Testis (tissue), 3 donors: ENCODE data around the gene ATAD3C. TPM values are rescaled to one million over a fixed set of nuclear protein-coding genes. Genes with fewer than 3 reads are reported as not detected.

ENCODE experiments used
- DNase-seq: peaks from one replicate; pipeline ENCODE4 v3.0.0-alpha.2; 2019
- H3K27ac ChIP-seq, 2 donors: fragments of 200-600 bp; sonication (generic); one replicate each; pipeline ENCODE4 v1.5.1; 2019
- H3K27me3 ChIP-seq: fragments of 200-600 bp; sonication (generic); one replicate; pipeline ENCODE4 v1.5.1; 2019
- H3K36me3 ChIP-seq: fragments of 200-600 bp; sonication (generic); one replicate; pipeline ENCODE4 v1.5.1; 2017; ENCODE audit warnings: low read depth; ENCODE audit errors: missing control alignments
- H3K4me1 ChIP-seq: fragments of 200-600 bp; sonication (generic); one replicate; pipeline ENCODE4 v1.5.1; 2019
- H3K4me3 ChIP-seq, 2 donors: fragments of 200-600 bp; sonication (generic); one replicate each; pipeline ENCODE4 v1.5.1; 2017 to 2019
- H3K9me3 ChIP-seq: fragments of 200-600 bp; sonication (generic); one replicate; pipeline ENCODE4 v1.5.1; 2017
- POLR2A ChIP-seq: fragments of 450-650 bp; IDR thresholded peaks from one replicate; pipeline ENCODE4 v1.6.1; 2017; ENCODE audit warnings: antibody characterized with exemption, mild to moderate bottlenecking, moderate library complexity
- WGBS, 2 donors: methylation state at CpG; one replicate each; pipeline ENCODE4 v1.1.5; 2018; 5-methylcytosine and 5-hydroxymethylcytosine counted together
- intact Hi-C: fragments of 100-400 bp; cut with DNase I; formaldehyde crosslinking; loops from one replicate; pipeline ENCODE4 v1.15.1; 2023; ENCODE audit warnings: low total_unique reads
- polyA plus RNA-seq: library from polyadenylated mRNA; stranded (reverse); fragments of 350-450 nt; fragmentation: Illumina TruSeq; extraction: RNeasy Lipid Tissue Mini Kit (QIAGEN cat#74804); gene quantifications from one replicate; pipeline ENCODE4 v1.2.3, GENCODE V29; 2014; ENCODE audit warnings: low read depth, low replicate concordance; ENCODE audit not compliant: insufficient read depth
- total RNA-seq, 2 donors: library from RNA; depleted of rRNA; stranded (reverse); fragments of >200 nt; gene quantifications; one replicate each; pipeline ENCODE4 v1.2.3, GENCODE V29; 2016
- TF ChIP-seq, protein P1 (sequence below), 3 experiments: fragments of 450-650 bp in 2 of 3; fragments of 200-600 bp in 1 of 3; sonication (generic) in 1 of 3; IDR thresholded peaks; one replicate each; pipeline ENCODE4 v1.5.1; 2016 to 2019; ENCODE audit warnings: antibody characterized with exemption in 3 of 3, mild to moderate bottlenecking in 2 of 3, moderate library complexity in 1 of 3

The ATAD3C gene
- total and polyA plus RNA-seq, 3 donors from 2014 or later, result 1.3 to 3.0 (median 1.5) TPM

DNA sequence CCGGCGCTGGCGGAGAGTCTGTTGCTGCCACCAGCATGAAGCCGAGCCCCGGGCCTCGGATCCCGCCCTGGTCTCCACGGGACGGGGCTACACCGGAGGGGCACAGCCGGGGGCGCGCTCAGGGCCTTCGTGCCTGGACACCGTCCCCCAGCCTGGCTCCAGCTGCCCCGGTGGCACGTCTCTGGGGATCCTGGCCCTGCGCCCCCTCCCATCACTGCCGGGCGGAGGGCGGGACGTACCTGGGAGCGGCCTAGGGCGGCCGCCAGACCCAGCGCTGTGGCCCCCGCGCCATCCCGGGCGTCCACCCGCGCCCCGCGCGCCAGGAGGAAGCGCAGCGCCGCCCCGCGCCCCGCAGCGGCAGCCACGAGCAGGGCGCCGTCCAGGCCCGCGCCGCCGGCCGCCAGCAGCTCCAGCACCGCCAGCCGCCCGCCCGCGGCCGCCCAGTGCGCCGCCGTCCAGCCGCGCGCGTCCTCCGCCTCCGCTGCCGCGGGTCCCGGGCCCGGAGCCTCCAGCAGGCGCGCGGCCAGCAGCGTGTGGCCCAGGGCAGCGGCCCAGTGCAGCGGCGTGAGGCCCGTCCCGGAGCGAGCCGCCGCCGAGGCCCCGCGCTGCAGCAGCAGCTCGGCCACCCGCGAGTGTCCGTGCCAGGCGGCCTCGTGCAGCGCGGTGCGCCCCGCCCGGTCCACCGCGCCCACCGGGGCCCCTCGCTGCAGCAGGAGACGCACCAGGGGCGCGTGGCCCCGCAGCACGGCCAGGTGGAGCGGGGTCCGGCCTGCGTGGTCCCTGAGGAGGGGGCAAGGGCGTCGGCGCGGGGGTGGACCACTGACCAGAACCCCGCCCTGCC lies 29.5 kb upstream of the ATAD3C start:
- H3K4me3 ChIP-seq, result peak overlapping the region; percentile 44 to 59
- peak overlapping the region; percentile 81 to 83 for H3K27ac ChIP-seq
- 0 to 18% methylated on average over 11 to 31 of the region's 112 CpGs for WGBS, 2 donors
- peaks cover 24% of the 10 kb centered on the region for H3K4me1 ChIP-seq
- no peaks in the 10 kb centered on the region for H3K27me3 ChIP-seq
- H3K36me3 ChIP-seq, result no peaks in the 10 kb centered on the region
- intact Hi-C loops, result no loop called here
- no peaks in the 10 kb centered on the region for H3K9me3 ChIP-seq
- TF ChIP-seq, protein P1, sequence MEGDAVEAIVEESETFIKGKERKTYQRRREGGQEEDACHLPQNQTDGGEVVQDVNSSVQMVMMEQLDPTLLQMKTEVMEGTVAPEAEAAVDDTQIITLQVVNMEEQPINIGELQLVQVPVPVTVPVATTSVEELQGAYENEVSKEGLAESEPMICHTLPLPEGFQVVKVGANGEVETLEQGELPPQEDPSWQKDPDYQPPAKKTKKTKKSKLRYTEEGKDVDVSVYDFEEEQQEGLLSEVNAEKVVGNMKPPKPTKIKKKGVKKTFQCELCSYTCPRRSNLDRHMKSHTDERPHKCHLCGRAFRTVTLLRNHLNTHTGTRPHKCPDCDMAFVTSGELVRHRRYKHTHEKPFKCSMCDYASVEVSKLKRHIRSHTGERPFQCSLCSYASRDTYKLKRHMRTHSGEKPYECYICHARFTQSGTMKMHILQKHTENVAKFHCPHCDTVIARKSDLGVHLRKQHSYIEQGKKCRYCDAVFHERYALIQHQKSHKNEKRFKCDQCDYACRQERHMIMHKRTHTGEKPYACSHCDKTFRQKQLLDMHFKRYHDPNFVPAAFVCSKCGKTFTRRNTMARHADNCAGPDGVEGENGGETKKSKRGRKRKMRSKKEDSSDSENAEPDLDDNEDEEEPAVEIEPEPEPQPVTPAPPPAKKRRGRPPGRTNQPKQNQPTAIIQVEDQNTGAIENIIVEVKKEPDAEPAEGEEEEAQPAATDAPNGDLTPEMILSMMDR (IDR thresholded peaks at IDR 0.05), result no peak
- TF ChIP-seq POLR2A, result no peak
- no peak for DNase-seq

DNA sequence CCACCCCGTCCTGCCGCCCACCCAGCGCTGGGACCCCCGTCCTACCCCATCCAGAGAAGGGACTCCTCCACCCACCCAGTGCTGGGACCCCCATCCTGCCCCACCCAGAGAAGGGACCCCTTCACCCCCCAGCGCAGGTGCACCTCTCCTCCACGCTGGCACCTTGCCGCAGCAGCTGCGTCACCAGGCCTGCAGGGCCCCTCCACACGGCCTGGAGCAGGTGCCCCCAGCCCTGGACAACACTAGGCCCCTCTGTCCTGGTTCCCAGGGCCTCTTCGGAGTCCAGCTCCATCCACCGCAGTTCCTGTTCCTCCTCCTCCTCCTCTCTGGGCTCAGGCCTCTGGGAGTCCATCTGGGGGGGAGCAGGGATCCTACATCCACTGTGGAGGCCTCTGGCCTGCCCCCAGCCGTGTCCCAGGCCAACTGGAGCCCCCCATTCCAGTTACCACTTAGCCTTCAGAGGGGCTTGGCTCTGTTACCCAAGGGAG lies 28.8 kb upstream of the ATAD3C start:
- H3K4me1 ChIP-seq, result peaks cover 24% of the 10 kb centered on the region
- H3K27me3 ChIP-seq, result no peaks in the 10 kb centered on the region
- TF ChIP-seq POLR2A, result no peak
- TF ChIP-seq, protein P1 (IDR thresholded peaks at IDR 0.05), result no peak
- H3K27ac ChIP-seq, result peak overlapping the region; percentile 53 to 79
- DNase-seq, result no peak
- peak overlapping the region; percentile 24 to 39 for H3K4me3 ChIP-seq
- no peaks in the 10 kb centered on the region for H3K9me3 ChIP-seq
- no peaks in the 10 kb centered on the region for H3K36me3 ChIP-seq
- intact Hi-C loops, result no loop called here
- WGBS, 2 donors, result 40 to 45% methylated on average over 1 to 12 of the region's 12 CpGs

DNA sequence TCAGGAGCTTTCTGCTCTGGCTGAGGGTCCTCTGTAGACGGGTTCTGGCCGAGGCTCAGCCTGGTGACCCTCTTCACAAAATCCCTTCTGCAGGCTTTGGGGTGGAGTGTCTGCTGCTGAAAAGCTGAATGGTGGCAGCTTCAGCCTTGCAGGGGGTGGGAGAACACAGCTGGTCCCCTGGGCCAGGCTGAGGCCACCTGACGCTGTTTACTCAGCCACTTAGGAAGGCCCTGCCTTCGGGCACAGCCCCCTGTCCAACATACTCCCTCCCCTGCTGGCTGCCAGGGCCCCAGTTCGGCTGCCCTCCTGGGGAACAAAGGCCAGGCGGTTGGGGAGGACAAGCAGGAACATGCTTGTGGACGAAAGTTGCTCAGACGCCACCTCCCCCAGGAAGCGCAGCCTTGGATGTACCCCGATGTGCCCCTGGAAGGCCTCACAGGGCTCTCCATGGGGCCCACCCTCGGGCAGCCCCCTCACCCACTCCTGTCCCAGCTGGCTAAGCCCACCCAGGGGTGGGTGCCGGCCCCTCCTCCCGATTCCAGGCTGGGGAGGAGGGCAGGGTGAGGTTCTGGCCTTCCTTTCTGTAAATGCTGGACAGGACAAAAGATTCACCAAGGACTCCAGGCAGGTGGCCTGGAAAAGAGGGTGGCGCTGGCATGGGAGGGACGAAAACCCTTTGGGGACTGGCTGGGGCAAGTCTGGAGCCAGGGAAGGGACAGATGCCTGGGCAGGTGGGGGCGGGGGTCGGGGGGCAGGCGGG lies 28.2 kb upstream of the ATAD3C start, which contains the start of gene ANKRD65:
TSS of gene ANKRD65 (minus strand) at position 130 of the 760 bp plus-strand sequence. CDS start 271 bp downstream, outside the sequence.
- Histone ChIP-seq H3K4me3 (peak within 1 kb of the TSS; percentile 24 to 39), H3K9me3 (no peaks in the 10 kb centered on the region), H3K27me3 (no peaks in the 10 kb centered on the region), H3K4me1 (peaks cover 24% of the 10 kb centered on the region), H3K36me3 (no peaks in the 10 kb centered on the region), H3K27ac (peak within 1 kb of the TSS; percentile 53 to 79)
- intact Hi-C loops, result no loop called here
- no peak for TF ChIP-seq POLR2A
- TF ChIP-seq, protein P1 (IDR thresholded peaks at IDR 0.05), result no peak
- 59 to 80% methylated on average over 6 to 18 of the region's 18 CpGs for WGBS, 2 donors
- DNase-seq, result no peak

DNA sequence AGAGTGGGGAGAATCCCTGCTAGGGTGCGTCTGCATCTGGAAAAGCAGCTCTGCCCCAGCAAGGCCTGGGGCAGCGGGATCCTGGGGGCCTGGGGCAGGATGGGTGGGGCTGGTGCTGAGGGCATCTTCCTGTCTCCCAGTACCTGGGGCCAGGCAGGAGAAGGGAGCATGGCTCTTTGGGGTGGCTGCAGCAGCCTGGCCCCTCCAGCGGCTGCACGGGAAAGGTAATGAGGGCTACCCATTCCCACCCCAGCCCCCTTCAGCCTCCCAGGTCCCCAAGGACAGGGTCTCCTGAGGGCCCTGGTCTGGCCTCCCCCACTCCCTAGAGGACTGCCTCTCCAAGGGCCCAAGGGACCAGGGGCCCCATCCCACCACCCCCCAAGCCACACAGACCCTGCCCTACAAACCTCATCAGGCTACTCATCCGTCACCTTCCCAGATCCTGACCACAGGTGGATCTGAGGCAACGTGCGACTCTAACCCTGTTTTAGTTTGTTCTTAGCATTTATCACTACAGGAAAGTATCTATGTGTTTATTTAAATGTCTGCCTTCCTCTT lies 27.5 kb upstream of the ATAD3C start:
- Histone ChIP-seq H3K4me3 (no peak overlapping the region), H3K27ac (peak overlapping the region in 1 of 2 donors; percentile 79), H3K4me1 (peaks cover 24% of the 10 kb centered on the region), H3K9me3 (no peaks in the 10 kb centered on the region), H3K36me3 (no peaks in the 10 kb centered on the region), H3K27me3 (no peaks in the 10 kb centered on the region)
- no peak for DNase-seq
- 92 to 93% methylated on average over 5 to 7 of the region's 7 CpGs for WGBS, 2 donors
- intact Hi-C loops, result no loop called here
- TF ChIP-seq, protein P1 (IDR thresholded peaks at IDR 0.05), result no peak
- no peak for TF ChIP-seq POLR2A
